Esophagus (tissue), 2 donors: ENCODE measurements around the gene CDC42BPA. TPM values are rescaled to one million over a fixed set of nuclear protein-coding genes. Genes with fewer than 3 reads are reported as not detected.

Experiments
- H3K27ac ChIP-seq, 2 donors: one replicate each; pipeline ENCODE4 v1.5.1; 2013; ENCODE audit warnings: low read depth in 2 of 2, mild to moderate bottlenecking in 2 of 2, inconsistent platforms in 1 of 2, low read length in 1 of 2, moderate library complexity in 1 of 2
- H3K27me3 ChIP-seq, 2 donors: one replicate each; pipeline ENCODE4 v1.6.1; 2013; ENCODE audit warnings: low read length in 2 of 2, control low read depth in 1 of 2, mild to moderate bottlenecking in 1 of 2; ENCODE audit not compliant: insufficient read depth in 2 of 2, control insufficient read depth in 1 of 2
- H3K36me3 ChIP-seq, 2 donors: one replicate each; pipeline ENCODE4 v1.6.1; 2013; ENCODE audit warnings: low read length in 1 of 2; ENCODE audit not compliant: control insufficient read depth in 2 of 2, insufficient read depth in 2 of 2
- H3K4me1 ChIP-seq, 2 donors: one replicate each; pipeline ENCODE4 v1.6.1; 2013; ENCODE audit warnings: low read length in 1 of 2; ENCODE audit not compliant: control insufficient read depth in 2 of 2, insufficient read depth in 2 of 2
- H3K4me3 ChIP-seq, 2 donors: one replicate each; pipeline ENCODE4 v1.5.1; 2013; ENCODE audit warnings: low read length in 2 of 2, mild to moderate bottlenecking in 2 of 2, low read depth in 1 of 2, moderate library complexity in 1 of 2
- H3K9me3 ChIP-seq, 2 donors: one replicate each; pipeline ENCODE4 v1.6.1; 2013; ENCODE audit warnings: mild to moderate bottlenecking in 2 of 2, low read depth in 1 of 2, low read length in 1 of 2, moderate library complexity in 1 of 2; ENCODE audit not compliant: control insufficient read depth in 2 of 2, insufficient read depth in 1 of 2
- WGBS, 2 donors: extraction: QIAGEN DNeasy Blood & Tissue Kit; methylation state at CpG; one replicate each; pipeline ENCODE4 v1.1.7; 2013; 5-methylcytosine and 5-hydroxymethylcytosine counted together
- polyA plus RNA-seq, 2 donors: library from polyadenylated mRNA; stranded (reverse); fragments of 200-250 nt; gene quantifications; one replicate each; pipeline ENCODE4 v1.2.3, GENCODE V29; 2013
- donor health status: healthy with polysubstance abuse.
- donor health status: Bipolar disorder and iron deficiency.

CDC42BPA gene
- polyA plus RNA-seq, 2 donors = 2.5 to 3.6 TPM

GRCh38 chr1:226951286-226952117 is 366.8 kb downstream of the CDC42BPA start:
- H3K9me3 ChIP-seq = peaks cover 0 to 2% of the 10 kb centered on the region in 2 donors
- WGBS, 2 donors = 84 to 88% methylated on average over 12 of the region's 12 CpGs
- no peaks in the 10 kb centered on the region for H3K27me3 ChIP-seq
- H3K4me1 ChIP-seq = peaks cover 3 to 4% of the 10 kb centered on the region in 2 donors
- H3K27ac ChIP-seq = no peak overlapping the region
- H3K36me3 ChIP-seq = peaks cover 0 to 3% of the 10 kb centered on the region in 2 donors
- no peak overlapping the region for H3K4me3 ChIP-seq

DNA sequence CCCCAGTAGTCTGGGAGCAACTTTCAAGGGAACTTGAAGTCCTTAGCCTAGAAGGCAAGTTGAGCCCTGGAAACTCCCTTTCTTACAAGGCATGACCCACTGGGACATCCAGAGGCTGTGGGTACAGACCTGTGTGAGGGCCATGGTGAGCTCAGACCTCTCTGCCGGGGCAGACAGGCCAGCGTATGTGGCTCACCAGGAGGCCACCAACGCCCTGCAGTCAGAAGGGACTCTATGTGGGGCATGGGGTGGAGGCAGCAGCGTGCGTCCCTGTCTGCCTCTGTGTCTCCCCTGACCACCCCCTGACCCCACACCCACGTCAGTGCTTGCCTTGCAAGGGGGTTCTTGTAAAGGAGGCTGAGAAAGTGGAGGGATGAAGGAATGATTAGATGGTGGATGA is 367.4 kb downstream of the CDC42BPA start:
- Histone ChIP-seq H3K36me3 (peaks cover 0 to 3% of the 10 kb centered on the region in 2 donors), H3K4me1 (peaks cover 7 to 8% of the 10 kb centered on the region in 2 donors), H3K27me3 (no peaks in the 10 kb centered on the region), H3K4me3 (no peak overlapping the region), H3K27ac (no peak overlapping the region), H3K9me3 (peaks cover 0 to 2% of the 10 kb centered on the region in 2 donors)
- 70 to 72% methylated on average over 6 of the region's 6 CpGs for WGBS, 2 donors

GRCh38 chr1:226950316-226950715 is 368.0 kb downstream of the CDC42BPA start:
- Histone ChIP-seq H3K27me3 (no peaks in the 10 kb centered on the region), H3K4me1 (peaks cover 9 to 10% of the 10 kb centered on the region in 2 donors), H3K9me3 (peaks cover 0 to 2% of the 10 kb centered on the region in 2 donors), H3K36me3 (peaks cover 0 to 2% of the 10 kb centered on the region in 2 donors), H3K4me3 (no peak overlapping the region), H3K27ac (no peak overlapping the region)
- WGBS, 2 donors = 94 to 99% methylated on average over 1 of the region's 1 CpG

- Histone ChIP-seq H3K4me3 (no peak overlapping the region), H3K9me3 (no peaks in the 10 kb centered on the region), H3K4me1 (peaks cover 13% of the 10 kb centered on the region in 2 donors), H3K36me3 (no peaks in the 10 kb centered on the region), H3K27me3 (no peaks in the 10 kb centered on the region), H3K27ac (no peak overlapping the region)
- WGBS, 2 donors = 87 to 94% methylated on average over 3 of the region's 3 CpGs
These were observed 368.9 kb downstream of the CDC42BPA start for GRCh38 chr1:226949401-226949800.

DNA sequence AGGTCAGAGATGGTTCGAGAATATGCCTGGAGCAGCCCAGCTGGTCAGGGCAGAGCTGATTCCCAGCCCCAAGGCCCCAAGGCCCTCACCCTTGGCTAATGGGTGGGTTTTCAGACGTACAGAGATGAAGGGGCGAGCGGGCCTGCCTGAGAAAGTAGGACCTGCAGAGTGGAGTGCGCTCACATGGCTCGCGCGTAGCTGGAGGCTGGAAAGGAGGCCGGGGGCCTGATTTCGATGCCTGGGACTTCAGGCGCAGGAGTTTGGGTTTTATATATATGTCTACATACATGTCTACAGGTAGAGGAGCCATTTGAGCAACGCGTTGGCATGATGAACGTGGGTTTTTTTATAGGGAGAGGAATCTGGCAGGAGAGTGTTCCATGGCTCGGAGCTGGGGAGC is 369.3 kb downstream of the CDC42BPA start:
- 94 to 97% methylated on average over 15 of the region's 15 CpGs for WGBS, 2 donors
- Histone ChIP-seq H3K27ac (no peak overlapping the region), H3K9me3 (no peaks in the 10 kb centered on the region), H3K4me1 (peaks cover 12 to 13% of the 10 kb centered on the region in 2 donors), H3K27me3 (no peaks in the 10 kb centered on the region), H3K4me3 (no peak overlapping the region), H3K36me3 (no peaks in the 10 kb centered on the region)

GRCh38 chr1:226948480-226948879 is 369.8 kb downstream of the CDC42BPA start:
- Histone ChIP-seq H3K27me3 (no peaks in the 10 kb centered on the region), H3K4me3 (no peak overlapping the region), H3K4me1 (peaks cover 13 to 15% of the 10 kb centered on the region in 2 donors), H3K27ac (no peak overlapping the region), H3K36me3 (no peaks in the 10 kb centered on the region), H3K9me3 (no peaks in the 10 kb centered on the region)
- WGBS, 2 donors = 95 to 98% methylated on average over 6 of the region's 6 CpGs

DNA sequence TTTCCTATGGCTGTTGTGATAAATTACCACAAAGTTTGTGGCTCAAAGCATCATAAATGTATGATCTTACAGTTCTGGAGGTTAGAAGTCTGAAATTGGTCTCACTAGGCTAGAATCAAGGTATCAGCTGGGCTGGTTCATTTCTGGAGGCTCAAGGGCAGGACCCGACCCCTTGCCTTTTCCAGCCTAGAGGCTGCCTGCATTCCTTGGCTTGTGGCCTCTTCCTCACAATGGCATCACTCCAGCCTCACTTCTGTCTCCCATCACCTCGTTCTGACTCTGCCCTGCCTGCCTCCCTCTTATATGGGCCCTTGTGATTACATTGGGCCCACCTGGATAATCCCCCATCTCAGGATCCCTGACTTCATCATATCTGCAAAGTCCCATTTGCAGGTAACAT is 370.2 kb downstream of the CDC42BPA start:
- Histone ChIP-seq H3K27ac (no peak overlapping the region), H3K36me3 (no peaks in the 10 kb centered on the region), H3K27me3 (no peaks in the 10 kb centered on the region), H3K9me3 (no peaks in the 10 kb centered on the region), H3K4me1 (peaks cover 13 to 15% of the 10 kb centered on the region in 2 donors), H3K4me3 (no peak overlapping the region)
- WGBS, 2 donors = 90 to 100% methylated on average over 2 of the region's 2 CpGs

- H3K36me3 ChIP-seq = no peaks in the 10 kb centered on the region
- 57 to 71% methylated on average over 3 of the region's 3 CpGs for WGBS, 2 donors
- H3K9me3 ChIP-seq = no peaks in the 10 kb centered on the region
- no peak overlapping the region for H3K4me3 ChIP-seq
- H3K4me1 ChIP-seq = peaks cover 13 to 18% of the 10 kb centered on the region in 2 donors
- H3K27ac ChIP-seq = no peak overlapping the region
- no peaks in the 10 kb centered on the region for H3K27me3 ChIP-seq
These were observed 371.5 kb downstream of the CDC42BPA start for GRCh38 chr1:226946841-226947240.

GRCh38 chr1:226946285-226946684 is 372.0 kb downstream of the CDC42BPA start:
- Histone ChIP-seq H3K27me3 (no peaks in the 10 kb centered on the region), H3K27ac (no peak overlapping the region), H3K9me3 (no peaks in the 10 kb centered on the region), H3K4me3 (no peak overlapping the region), H3K36me3 (no peaks in the 10 kb centered on the region), H3K4me1 (peaks cover 14 to 18% of the 10 kb centered on the region in 2 donors)
- WGBS, 2 donors = 88% methylated on average over 9 of the region's 9 CpGs

GRCh38 chr1:226945858-226946245 is 372.4 kb downstream of the CDC42BPA start:
- peaks cover 17 to 18% of the 10 kb centered on the region in 2 donors for H3K4me1 ChIP-seq

More at GRCh38 chr1:226945858-226946245, 372.4 kb downstream of the CDC42BPA start:
- 50 to 70% methylated on average over 8 of the region's 8 CpGs for WGBS, 2 donors
- Histone ChIP-seq H3K27me3 (no peaks in the 10 kb centered on the region), H3K27ac (no peak overlapping the region), H3K36me3 (no peaks in the 10 kb centered on the region), H3K4me3 (no peak overlapping the region), H3K9me3 (no peaks in the 10 kb centered on the region)
